Astrocyte of the spinal cord (primary cell): ENCODE measurements around the gene EPB41L3.
"Not testable (repeated sequence)": the region's sequence is repeated elsewhere in the genome, so short reads cannot be mapped to it uniquely, and the experiment has no call there.

Experiments
- DNase-seq: peaks from one replicate; pipeline ENCODE4 v3.0.0; 2011; ENCODE audit warnings: low read depth, low spot score
- H3K4me3 ChIP-seq: 2 replicates; pipeline ENCODE4 v1.5.1; 2011; ENCODE audit warnings: low read depth, mild to moderate bottlenecking, low read length, moderate library complexity
- CTCF ChIP-seq: IDR thresholded peaks from 2 replicates; pipeline ENCODE4 v1.5.1; 2012; ENCODE audit warnings: low read depth, mild to moderate bottlenecking, low read length, inconsistent platforms
- in situ Hi-C: cut with HindIII; loops from 2 replicates; pipeline ENCODE4 v1.10.0; 2017; ENCODE audit warnings: low sequenced_read_pairs

Gene EPB41L3

GRCh38 chr18:5488844-5489243, 55.0 kb downstream of the EPB41L3 start:
- TF ChIP-seq CTCF, result no peak
- in situ Hi-C loops, result no loop called here
- DNase-seq, result peak; percentile 13
- H3K4me3 ChIP-seq, result no peak overlapping the region

- H3K4me3 ChIP-seq, DNase-seq, in situ Hi-C loops: not testable (repeated sequence)
Measured at GRCh38 chr18:5488044-5488443, 55.8 kb downstream of the EPB41L3 start.

GRCh38 chr18:5484526-5484925, 59.3 kb downstream of the EPB41L3 start:
- no peak for DNase-seq
- in situ Hi-C loops, result no loop called here
- H3K4me3 ChIP-seq, result no peak overlapping the region
- TF ChIP-seq CTCF, result no peak

- in situ Hi-C loops, result no loop called here
Measured at GRCh38 chr18:5481621-5482020, 62.2 kb downstream of the EPB41L3 start.

GRCh38 chr18:5478261-5478660, 65.5 kb downstream of the EPB41L3 start:
- no peak for TF ChIP-seq CTCF
- H3K4me3 ChIP-seq, result no peak overlapping the region
- no peak for DNase-seq
- in situ Hi-C loops, result no loop called here

More at GRCh38 chr18:5481621-5482020, 62.2 kb downstream of the EPB41L3 start:
- no peak for DNase-seq
- no peak overlapping the region for H3K4me3 ChIP-seq
- TF ChIP-seq CTCF, result no peak

GRCh38 chr18:5476961-5477800, 66.6 kb downstream of the EPB41L3 start:
- DNase-seq, result peak; percentile 53
- no peak for TF ChIP-seq CTCF
- in situ Hi-C loops, result no loop called here
- no peak overlapping the region for H3K4me3 ChIP-seq

GRCh38 chr18:5475267-5475666, 68.5 kb downstream of the EPB41L3 start:
- no peak overlapping the region for H3K4me3 ChIP-seq
- no peak for DNase-seq
- in situ Hi-C loops, result no loop called here
- no peak for TF ChIP-seq CTCF
